ENCODE data around the gene OR3A1.
"Not testable (repeated sequence)": the region's sequence is repeated elsewhere in the genome, so short reads cannot be mapped to it uniquely, and the experiment has no call there.

The OR3A1 gene, protein sequence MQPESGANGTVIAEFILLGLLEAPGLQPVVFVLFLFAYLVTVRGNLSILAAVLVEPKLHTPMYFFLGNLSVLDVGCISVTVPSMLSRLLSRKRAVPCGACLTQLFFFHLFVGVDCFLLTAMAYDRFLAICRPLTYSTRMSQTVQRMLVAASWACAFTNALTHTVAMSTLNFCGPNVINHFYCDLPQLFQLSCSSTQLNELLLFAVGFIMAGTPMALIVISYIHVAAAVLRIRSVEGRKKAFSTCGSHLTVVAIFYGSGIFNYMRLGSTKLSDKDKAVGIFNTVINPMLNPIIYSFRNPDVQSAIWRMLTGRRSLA

DNA sequence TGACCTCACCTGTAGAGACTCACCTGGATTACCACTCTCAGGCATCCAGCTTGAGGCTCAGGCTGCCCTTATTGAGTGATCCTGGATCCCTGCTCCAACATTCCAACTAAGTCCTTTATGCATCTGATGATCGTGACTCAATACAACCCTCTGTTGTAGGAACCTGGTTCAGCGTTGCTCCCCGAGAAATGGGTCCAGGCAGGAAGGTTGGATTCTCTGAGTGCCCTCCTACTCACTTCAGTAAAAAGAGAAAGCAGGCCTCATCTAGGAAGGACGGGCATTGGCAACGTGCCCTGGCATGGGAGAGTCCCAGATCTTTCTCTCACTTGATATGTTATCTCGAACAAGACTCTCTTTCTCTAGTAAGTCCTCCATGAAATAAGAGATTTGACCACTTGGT, at the start of gene OR3A1:
Gene OR3A1 (minus strand): TSS at position 101 of the 400 bp plus-strand sequence. CDS start 5,778 bp downstream, outside the sequence.
- DNase-seq (ENCODE audit: low read depth), result no peak

DNA sequence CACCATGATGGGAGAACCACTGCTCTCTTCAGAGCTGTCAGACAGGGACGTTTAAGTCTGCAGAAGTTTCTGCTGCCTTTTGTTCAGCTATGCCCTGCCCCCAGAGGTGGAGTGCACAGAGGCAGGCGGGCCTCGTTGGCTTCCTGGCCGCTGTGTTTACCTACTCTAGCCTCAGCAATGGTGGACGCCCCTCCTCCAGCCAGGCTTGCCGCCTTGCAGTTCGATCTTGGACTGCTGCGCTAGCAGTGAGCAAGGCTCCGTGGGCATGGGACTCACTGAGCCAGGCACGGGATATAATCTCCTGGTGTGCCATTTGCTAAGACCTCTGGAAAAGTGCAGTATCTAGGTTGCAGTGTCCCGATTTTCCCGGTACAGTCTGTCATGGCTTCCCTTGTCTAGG, 44.6 kb upstream of the OR3A1 start:
- not testable (repeated sequence) for DNase-seq (ENCODE audit: low read depth)

DNA sequence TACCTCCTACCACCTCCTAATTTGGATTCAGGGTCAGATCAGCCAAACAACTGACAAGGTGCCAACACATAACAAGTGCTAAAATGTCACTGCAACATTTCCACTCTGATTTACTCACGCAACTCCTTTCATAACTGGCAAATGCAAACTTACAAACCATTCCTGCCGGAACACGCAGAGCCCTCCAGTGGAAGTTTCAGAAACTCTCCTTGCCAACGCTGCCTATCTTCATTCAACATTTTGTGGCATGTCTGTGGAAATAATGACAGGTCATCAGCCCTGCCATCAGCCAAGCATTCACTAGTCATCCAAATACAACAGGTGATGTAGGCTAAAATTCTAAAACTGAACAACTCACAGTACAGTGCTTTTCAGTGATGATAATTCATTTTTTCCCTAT, 37.7 kb upstream of the OR3A1 start:
- DNase-seq (ENCODE audit: low read depth), result no peak

DNA sequence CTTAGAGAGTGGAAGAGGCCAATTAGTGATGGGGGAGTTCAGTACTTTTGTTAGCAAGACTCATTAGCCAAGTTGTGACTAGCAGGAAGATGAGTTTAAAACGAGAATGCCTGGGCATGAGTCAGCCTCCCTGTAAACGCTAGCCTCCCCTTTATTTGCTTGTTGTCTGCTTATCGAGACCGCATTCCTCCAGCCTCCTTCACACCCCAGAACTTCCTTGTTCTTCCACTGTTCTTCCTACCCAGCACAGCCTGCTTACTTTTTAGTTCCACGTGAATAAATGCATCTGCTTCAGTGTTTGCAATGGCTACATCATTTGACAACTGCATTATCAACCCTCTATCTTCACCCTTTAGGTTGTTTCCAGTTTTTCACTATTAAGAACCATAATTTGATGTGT, 20.2 kb upstream of the OR3A1 start:
- DNase-seq (ENCODE audit: low read depth), result no peak

DNA sequence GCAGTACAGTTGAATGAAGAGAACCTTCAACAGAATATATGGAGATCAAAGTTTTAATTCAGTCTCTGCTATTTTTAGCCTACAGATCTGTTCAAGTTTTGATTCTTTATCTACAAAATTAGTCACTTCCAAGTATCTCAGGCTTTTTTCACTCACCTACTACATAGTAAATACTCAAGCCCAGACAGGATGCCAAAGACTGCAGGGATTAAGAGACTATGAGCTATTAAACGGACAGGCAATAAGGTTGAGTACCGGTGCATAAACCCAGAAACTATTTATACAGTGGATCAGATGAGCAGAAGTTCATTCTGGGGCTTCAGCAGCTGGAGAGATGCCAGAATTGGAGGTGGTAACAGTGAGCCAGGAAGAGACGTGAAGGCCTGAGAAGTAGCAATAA, 18.7 kb upstream of the OR3A1 start:
- no peak for DNase-seq (ENCODE audit: low read depth)

DNA sequence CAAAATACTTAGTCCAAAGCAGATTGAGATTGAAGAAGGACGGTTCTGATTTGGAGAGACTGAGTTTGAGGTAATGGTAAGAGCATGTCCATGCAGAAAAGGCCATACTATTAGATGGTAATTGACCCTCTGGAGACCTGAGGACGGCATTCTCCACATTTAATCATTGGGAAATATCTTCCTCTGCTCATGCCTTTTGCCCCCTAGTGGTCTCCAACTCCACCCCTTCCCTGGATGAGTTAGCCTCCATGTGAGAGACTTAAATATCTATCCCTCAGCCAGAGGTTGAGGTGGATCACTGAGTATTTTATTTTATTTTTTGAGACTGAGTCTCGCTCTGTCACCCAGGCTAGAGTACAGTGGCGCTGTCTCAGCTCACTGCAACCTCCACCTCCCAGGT, 10.4 kb upstream of the OR3A1 start:
- no peak for DNase-seq (ENCODE audit: low read depth)

DNA sequence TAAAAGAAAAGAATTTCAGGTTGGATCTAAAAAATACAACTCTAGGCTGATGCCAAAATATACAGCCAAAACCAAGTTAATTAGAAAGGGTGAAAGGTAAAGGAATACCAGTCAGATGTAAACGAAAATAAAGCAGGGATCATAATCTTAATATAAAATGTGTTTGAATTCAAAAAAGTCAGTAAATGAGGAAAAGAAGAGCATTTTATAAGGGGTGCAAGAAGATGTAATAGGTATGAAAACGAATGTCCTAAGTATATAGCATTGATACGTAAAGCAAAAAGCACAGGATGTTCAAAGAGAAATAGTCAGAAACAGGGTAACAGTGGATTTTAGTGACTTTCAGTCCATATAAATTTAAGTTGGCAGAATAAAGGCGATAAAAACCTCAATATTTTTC, 2.5 kb downstream of the OR3A1 start:
- no peak for DNase-seq (ENCODE audit: low read depth)

DNA sequence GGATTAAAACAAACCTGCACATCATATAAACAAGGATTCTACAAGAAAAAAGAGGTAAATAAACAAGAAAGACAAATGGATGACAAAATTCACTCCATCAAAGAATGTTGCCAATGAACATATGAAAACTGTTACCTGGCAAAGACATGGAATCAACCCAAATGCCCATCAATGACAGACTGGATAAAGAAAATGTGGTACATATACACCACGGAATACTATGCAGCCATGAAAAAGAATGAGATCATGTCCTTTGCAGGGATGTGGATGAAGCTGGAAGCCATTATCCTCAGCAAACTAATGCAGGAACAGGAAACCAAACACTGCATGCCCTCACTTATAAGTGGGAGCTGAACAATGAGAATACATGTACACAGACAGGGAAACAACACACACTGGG, 4.6 kb downstream of the OR3A1 start:
- DNase-seq (ENCODE audit: low read depth), result not testable (repeated sequence)

DNA sequence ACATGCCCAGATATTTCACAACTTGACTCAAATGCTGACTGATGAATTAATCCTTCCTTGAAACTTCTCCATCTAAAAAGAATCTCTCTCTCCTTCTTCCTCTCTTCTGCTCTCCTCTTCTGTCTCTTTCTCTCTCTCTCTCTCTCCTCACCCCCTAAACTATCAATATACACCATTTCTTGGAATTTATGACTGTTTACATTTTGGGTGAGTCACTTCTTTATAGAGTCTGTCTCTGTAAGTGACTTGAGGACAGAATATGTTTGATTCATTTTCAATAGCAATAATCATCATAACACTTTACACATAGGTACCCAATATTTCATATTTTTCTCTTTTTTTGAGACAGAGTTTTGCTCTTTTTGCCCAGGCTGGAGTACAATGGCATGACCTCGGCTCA, 15.3 kb downstream of the OR3A1 start:
- DNase-seq (ENCODE audit: low read depth), result no peak

DNA sequence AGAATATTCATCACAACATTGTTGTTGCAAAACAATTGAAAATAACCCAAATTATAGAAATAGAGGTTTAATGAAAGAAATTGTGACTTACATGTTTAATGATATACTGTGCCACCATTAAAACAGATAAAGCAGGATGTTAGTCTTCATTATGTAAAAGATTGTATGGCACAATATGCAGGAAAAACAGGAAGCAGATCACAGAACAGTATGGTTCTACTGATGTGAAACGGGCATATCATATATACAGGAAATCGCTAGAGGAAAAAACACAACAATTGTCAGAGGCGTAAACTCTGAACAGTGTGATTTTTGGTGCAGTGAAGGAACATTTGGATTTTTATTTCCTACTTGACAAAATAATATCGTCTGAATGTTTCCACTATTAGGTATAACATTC, 22.0 kb downstream of the OR3A1 start:
- no peak for DNase-seq (ENCODE audit: low read depth)

DNA sequence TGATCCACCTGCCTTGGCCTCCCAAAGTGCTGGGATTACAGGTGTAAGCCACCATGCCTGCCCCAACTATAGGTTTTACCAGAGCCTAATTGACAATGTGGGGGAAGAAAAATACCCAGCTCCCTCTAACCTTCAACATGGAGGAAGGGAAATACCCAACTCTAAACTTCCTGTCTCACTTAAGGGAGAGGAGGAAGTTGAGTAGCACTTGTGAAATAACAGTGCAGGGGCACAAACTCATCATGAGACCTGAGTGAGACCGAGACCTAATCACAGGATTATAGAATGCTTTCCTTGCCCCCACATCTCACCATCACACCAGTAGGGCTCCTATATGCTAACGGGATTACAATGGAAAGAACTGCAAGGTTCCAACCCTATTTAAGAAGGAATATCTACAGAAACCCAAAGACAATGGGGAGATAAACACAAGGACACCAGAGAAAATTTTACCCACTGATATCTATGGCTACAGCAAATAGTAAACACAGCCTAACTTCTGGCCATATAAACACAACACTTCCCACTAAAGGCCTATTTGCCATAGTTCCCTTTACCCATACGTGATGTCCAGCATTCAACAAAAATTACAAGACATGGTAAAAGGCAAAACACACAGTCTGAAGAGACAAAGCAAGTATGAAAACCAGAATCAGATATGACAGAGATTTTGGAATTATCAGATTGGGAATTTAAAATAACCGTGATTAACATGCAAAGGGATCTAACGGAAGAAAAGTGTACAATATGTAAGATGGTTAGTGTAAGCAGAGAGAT, 26.9 kb downstream of the OR3A1 start:
- no peak for DNase-seq (ENCODE audit: low read depth)

DNA sequence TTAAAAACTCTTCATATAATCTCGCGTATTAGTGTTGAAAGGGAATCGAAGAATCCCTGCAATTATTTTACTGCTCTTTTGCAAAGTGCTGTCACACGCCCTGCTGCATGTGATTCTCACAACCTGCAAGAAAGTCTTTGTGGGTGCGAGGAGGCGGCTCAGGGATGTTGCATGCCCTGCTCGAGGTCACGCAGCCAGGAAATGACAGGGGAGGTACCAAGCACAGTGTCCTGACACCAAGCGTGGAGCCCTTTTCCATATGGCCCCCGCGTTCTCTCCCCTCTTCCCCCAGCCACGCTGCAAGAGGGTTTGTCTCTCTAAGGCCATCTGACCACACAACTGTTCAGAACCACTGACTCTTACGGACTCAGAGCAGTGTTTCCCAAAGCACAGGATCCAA, 37.6 kb downstream of the OR3A1 start:
- DNase-seq (ENCODE audit: low read depth), result no peak

DNA sequence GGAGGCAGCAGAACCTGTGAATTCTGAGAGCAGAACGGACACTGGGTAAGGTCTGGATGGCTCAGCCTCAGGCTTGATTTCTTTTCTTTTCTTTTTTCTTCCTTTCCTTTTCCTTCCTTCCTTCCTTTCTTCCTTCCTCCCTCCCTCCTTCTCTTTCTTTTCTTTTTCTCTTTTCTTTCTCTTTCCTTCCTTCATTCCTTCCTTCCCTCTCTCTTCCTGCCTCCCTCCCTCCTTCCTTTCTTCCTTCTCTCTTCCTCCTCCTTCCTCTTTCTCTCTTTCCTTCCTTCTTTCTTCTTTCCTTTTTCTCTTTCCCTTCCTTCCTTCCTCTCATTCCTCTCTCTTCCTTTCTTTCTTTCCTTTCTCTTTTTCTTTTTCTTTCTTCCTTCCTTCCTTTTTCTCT, 38.0 kb downstream of the OR3A1 start:
- no peak for DNase-seq (ENCODE audit: low read depth)

DNA sequence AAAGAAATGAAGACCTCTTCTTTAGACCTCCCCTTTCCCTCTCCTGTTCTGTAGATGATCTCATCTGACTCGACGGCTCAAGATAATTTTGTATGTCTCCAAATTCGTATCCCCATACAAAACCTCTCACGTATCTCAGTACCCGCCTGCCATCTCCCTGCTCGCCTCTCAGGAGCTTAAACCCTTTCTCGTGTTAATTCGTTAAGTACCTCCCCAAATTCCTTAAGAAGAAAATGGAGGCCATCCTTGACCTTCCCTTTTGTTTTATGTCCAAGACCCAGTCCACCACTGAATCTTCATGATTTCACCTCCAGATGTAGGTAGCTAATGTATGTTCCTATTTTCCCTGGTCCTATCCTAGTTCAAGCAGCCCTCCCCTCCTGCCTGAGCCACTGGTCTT, 41.6 kb downstream of the OR3A1 start:
- DNase-seq (ENCODE audit: low read depth), result no peak

DNA sequence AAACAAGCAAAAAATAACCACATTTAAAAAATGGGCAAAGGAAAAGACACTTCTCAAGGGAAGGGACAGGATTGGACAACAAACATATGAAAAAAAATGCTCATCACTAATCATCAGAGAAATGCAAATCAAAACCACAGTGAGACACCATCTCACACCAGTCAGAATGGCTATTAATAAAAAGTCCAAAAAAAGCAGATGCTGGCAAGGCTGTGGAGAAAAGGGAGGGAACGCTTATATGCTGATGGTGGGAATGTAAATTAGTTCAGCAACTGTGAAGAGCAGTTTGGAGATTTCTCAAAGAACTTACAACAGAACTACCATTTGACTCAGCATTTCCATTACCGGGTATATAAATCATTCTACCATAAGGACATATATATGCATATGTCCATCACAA, 49.1 kb downstream of the OR3A1 start:
- not testable (repeated sequence) for DNase-seq (ENCODE audit: low read depth)

DNA sequence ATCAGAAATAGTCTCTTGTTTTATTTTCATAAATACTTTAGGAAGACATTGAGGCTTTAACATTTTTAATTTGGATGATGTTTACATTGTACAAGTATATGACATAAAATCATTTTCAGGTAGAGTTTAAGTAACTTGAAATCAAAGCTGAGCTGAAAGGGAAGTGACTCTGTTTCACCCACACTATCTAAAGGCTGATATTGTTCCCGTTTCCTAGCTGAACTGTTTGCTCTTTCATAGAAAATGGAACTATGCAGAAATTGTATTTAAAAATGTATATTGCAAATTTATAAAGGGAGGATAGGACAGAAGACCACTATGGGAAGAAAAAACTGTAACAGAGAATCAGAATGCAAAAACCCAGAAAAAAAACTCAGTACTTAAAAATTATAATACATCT, 53.3 kb downstream of the OR3A1 start:
- DNase-seq (ENCODE audit: low read depth), result not testable (repeated sequence)

DNA sequence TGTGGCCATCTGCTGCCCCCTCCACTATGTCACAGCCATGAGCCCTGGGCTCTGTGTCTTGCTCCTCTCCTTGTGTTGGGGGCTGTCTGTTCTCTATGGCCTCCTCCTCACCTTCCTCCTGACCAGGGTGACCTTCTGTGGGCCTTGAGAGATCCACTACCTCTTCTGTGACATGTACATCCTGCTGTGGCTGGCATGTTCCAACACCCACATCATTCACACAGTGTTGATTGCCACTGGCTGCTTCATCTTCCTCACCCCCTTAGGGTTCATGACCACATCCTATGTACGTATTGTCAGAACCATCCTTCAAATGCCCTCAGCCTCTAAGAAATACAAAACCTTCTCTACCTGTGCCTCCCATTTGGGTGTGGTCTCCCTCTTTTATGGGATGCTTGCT, 57.1 kb downstream of the OR3A1 start:
- not testable (repeated sequence) for DNase-seq (ENCODE audit: low read depth)

Data from activated gamma-delta T cell treated with anti-CD3 and anti-CD28 coated beads, Interleukin-2, amount 50 U/mL, for 16 hours (primary cell).